HTR-8/SVneo (cell line): ENCODE measurements around the gene GALNT1.

Source experiments
- DNase-seq: peaks from one replicate; pipeline ENCODE4 v3.0.0; 2011; ENCODE audit warnings: low spot score, mixed read lengths; ENCODE audit not compliant: insufficient read length
- FAIRE-seq: peaks from 2 replicates; lab custom pipeline; 2011; peaks lifted over from hg19 to GRCh38; lab: Jason Lieb, UNC

The GALNT1 gene

DNA sequence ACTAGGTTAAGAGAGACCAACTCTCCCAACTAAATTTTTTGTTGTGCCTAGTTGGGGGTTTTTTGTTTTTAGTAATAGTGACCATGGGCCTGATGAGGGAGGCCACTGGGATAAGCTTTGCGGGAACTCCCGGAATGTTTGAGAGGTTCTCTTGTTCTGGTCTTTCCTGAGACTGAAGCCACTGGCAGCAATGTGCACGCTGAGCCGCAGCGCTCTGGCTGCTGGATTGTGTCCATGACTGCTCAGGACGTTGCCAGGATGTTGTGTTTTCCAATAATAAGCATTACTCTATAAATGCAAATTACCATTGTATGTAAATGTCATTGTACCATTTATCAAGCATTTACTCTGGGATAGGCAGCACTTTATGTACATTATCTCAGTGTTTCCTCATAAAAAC, 126.1 kb downstream of the GALNT1 start:
- no peak for FAIRE-seq
- DNase-seq, result no peak

DNA sequence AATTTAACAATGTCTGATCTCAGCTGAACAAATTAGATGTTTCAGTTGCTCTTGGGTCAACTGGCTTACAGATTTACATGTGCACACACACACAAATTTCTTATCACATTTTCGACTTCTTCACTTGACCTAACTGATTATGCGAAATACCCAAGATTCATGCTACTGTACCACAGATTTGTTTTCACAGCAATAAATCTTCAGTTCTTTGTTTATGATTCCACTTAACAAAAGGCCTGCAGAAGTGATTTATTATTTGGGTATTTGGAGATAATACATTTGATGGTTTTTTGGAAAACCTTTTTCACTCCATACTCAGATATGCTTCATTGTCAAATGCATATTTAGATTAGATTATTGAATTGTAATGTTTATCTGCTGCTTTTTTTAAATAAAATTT, 129.0 kb downstream of the GALNT1 start:
- FAIRE-seq, result no peak
- DNase-seq, result no peak

DNA sequence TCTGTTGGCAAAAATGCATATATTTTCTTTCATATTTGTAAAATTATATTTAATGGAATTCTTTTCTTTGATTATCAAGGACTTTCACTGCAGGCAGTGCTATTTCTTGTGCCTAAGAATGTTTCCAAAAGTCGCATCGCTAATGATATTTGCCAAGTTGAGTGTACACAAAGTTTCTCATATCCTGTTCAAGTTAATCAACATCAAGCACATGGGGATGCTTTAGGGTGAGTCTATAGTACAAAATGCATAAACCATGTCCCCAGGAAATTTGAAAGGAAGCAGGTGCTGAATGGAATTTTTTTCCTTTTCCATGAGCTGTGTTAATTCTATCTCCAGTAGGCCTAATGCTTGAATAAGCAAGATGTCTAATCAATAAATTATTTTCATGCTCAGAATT, 129.7 kb downstream of the GALNT1 start:
- DNase-seq, result no peak
- no peak for FAIRE-seq

DNA sequence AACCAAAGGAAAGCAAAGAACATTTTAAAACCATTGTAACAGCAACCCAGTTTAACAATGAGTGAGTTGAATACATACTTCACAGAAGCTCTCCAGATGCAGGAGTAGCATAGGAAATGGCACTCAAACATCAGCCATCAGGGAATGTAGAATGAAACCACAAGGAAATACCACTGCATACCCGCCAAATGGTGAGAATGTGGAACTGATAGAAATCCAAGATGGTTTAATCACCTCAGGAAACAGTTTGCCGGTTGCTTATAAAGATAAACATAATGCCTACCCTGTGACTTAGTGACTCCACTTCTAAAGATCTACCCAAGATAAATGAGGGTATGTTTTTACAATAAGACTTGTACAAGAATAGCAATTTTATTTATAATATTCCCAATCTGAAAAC, 132.0 kb downstream of the GALNT1 start:
- DNase-seq, result peak; percentile 0
- no peak for FAIRE-seq

DNA sequence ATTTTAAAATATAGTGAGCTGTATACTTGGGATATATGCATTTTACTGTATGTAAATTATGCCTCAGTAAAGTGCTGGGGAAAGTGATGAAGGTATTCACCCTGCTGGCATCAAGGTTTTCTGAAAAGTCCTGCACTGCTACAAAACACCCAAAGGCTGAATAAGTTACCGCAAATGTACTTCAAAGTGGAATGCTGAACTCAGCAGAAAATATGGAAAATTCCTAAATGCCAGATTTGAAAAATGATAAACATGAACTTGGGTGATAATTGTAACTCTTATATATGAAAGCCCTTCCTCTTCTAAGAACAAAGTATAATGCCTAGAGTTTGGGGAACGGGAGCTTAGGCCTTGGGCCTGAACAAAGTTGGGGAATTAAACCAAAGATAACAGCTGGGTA, 133.0 kb downstream of the GALNT1 start:
- DNase-seq (no peak), FAIRE-seq (no peak)

DNA sequence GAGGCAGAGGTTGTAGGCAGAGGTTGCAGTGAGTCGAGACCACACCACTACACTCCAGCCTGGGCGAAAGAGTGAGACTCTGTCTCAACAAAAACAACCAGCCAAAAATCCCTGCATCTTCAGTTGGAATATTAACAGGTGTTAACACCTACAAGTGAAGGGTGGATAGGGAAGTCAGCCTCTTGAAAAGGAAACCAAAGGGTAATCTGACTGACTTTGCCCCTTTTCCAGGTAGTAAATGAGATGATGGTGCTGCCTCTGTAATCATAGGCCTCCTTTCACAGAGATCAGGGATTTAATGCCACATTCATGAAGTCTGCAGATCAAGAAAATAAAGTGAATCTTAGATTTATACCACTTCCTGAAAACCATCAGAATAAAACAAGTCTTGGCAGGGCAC, 133.6 kb downstream of the GALNT1 start:
- DNase-seq (no peak), FAIRE-seq (no peak)

DNA sequence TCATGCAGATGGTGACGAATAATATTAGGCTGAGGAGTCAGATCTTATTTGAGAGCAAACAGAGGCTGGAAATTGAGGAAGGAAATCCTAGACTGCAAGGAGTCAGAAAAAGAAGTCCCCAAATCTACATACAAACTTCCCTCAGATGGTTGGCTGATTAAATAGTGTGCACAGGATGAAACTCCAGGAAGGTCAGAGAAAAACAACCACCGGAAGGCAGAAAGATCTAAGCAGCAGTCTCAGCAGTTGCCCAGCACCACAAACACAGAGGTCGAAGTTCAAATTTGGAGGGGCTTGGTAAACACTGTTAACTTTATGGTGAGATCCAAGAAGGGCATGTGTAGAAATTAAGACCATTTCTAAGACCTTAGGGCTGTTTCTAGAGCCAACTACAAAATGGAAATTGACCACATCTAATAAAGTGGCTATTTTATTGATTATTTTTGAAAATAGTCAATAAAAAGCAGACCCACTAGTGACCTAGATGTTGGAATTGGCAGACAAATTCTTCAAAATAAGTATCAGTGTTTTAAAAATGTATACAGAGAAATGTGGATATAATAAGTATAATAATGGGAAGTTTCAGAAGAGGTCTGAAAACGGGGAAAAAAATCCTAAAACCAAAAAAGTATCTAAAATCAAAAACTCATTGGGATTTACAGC, 134.8 kb downstream of the GALNT1 start:
- FAIRE-seq (no peak), DNase-seq (no peak)

DNA sequence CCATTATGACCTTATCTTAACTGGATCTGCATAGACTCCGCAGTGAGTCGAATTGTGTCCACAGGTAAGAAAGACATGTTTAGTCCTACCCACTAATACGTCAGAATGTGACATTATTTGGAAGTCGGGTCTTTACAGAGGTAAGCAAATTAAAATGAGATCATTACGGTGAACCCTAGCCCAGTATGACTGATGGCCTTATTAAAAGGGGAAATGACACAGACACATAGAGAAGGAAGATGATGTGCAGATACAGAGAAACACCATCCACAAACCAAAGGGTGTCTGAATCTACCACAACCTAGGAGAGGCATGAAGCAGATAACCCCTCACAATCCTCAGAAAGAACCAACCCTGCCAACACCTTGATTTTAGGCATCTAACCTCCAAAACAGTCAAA, 135.6 kb downstream of the GALNT1 start:
- DNase-seq, result no peak
- no peak for FAIRE-seq

DNA sequence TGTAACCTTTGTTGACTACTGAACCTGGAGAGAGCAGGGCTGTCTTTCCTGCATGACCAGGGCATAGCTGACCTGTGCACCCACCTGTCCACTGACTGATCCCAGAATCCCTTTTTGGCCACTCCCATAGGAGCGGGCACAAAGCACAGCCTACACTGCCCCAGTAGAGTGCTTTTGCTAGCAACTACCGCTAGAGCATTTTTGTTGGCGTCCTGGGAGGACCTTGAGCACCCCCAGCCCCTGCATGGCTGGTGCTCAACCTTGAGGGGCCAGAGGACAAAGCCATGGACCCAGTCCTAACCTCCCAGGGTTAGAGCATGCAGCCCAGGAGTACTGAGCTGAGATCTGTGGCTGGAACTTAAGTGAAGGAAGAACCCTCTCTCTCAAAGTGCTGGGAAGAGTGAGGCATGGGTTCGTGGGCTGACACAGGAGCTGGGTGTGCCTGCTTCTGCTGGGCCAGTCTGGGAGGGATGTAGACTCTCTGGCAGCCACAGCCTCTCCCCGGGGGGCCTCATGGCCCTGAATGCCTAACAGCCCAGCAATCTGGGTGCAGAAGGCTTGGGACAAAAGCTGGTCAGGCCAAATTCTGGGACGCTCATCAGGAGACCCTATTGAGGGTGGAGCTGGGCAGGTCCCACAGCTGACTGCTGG, 140.0 kb downstream of the GALNT1 start:
- FAIRE-seq (no peak), DNase-seq (no peak)

DNA sequence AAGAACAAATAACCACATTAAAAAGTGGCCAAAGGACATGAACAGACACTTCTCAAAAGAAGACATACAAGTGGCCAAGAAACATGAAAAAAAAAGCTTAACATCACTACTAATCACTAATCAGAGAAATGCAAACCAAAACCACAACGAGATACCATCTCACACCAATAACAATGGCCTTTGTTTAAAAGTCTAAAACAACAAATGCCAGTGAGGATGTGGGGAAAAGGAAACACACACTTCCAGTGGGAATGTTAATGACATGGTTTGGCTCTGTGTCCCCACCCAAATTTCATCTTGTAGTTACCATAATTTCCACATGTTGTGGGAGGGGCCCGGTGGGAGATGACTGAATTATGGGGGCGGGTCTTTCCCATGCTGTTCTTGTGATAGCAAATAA, 147.1 kb downstream of the GALNT1 start:
- FAIRE-seq (no peak), DNase-seq (no peak)

DNA sequence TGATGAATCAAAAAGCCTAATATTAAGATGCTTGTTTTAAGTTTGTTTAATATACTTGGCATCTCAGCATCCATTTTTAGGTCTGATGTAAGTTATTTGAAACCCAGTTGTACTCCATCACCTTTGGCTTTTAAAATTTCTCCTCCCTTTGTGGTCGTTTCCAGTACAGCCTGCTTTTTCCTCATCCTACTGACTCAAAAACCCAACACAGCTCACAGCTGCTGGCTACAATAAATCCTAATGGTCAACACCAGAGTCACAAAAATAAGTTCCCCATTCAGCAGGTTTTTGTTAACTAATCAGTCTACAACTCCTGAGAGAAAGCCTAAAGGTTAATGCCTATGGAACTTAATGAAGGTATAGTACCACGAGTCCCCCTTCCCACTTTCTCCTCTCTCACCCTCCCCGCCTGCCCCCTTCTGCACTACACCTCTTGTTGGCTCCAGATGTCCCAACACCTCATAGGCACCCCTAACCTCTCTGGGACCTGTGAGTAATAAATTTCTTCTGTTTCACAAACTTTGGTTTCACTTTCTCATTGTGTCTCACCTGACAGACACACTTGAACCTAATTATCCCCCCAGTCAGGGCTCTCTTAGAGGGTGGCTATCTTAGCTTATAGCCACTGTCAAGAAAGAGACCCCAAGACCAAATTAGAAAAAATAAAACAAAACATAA, 148.6 kb downstream of the GALNT1 start:
- DNase-seq (no peak), FAIRE-seq (no peak)

DNA sequence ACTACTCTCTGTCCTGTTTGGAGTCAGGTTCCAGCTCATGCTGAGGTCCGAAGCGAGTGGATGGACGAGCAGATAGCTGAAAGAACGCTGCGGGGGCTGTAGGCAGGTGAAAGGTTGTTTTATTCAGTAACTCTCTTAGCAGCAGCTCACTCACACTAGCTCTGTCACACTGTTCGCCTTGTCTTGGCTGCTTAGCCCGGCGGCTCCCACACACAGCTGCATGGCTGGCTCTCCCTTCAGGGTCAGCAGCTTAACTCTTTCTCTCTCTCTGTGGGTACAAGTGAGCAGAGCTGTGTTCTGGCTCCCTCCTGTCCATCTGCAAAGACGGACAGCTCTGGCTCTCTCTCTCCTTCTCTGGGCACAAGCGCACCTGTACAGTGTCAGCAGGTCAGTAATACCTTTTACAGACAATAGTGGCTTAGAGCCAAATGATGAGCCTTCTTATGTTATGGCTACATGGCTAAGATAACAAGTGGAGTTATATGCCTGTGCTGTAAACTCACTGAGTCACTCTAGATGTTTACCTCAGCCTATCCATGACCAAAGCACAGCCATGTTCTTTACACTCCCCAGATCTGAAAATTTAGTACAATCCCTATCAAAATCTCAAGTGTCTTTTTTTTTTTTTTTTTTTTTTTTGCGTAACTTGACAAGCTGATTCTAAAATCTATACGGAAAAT, 149.3 kb downstream of the GALNT1 start:
- no peak for DNase-seq
- FAIRE-seq, result no peak

DNA sequence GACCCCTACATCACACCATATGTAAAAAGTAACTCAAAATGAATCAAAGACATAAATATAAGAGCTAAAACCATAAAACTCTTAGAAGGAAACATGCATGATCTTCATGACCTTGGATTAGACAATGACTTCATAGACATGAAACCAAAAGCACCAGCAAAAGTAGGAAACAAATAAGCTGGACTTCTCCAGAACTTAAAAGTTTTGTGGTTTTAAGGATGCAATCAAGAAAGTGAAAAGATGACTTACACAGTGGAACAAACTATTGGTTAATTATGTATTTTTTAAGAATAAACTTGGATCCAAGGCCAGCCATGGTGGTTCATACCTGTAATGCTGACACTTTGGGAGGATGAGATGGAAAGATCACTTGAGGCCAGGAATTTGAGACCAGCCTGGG, 150.2 kb downstream of the GALNT1 start:
- FAIRE-seq (no peak), DNase-seq (no peak)

DNA sequence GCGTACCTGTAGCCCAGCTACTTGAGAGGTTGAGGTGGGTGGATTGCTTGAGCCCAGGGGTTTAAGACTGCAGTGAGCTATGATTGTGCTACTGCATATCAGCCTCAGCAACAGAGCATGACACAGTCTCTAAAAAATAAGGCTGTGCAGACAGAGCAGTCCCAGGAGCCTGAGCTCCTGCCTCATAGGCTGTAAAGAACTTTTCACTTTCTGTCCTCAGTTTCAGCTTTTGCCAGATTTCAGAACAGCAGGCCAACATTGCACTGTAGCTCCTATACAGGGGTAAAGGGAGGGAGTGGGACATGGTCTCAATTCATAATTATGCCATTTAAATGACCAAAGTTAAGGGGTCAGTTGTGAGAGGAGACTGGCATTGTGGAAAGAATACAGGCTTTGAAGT, 150.6 kb downstream of the GALNT1 start:
- DNase-seq, result no peak
- FAIRE-seq, result no peak

DNA sequence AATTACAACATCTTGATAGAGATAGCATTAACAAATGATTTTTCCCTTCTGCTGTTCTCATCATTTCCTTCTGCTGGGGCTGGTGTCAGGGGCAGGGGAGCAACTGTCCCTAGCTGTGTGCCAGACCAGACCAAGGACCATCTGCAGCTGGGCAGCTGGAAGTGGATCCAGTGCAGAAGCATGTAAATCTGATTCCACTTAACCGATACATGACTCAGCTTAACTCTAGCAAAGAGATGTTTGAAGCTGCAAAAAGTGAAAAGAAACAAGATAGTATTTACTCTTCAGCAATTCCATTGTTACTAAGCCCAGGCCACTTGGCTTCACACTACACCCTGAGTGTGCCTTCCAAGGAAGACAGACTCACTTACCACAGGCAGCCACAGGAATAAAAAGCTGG, 151.1 kb downstream of the GALNT1 start:
- DNase-seq, result no peak
- no peak for FAIRE-seq

DNA sequence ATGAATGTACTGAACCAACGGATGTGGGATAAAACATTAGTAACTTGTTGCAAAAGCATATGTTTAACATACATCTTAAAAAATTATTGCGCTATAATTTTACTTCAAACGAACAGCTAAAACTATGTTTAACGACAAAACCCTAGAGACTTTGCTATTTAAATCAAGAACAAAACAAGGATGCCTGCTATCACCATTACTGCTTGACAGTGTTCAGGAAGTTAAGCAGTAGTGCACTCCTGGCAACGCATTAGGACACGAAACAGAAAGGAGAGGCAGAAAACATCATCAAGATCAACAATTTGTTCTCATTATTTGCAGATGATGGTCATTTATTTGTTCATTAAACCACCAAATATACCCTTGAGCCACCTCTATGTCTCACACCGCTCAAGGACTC, 151.9 kb downstream of the GALNT1 start:
- FAIRE-seq (no peak), DNase-seq (no peak)

DNA sequence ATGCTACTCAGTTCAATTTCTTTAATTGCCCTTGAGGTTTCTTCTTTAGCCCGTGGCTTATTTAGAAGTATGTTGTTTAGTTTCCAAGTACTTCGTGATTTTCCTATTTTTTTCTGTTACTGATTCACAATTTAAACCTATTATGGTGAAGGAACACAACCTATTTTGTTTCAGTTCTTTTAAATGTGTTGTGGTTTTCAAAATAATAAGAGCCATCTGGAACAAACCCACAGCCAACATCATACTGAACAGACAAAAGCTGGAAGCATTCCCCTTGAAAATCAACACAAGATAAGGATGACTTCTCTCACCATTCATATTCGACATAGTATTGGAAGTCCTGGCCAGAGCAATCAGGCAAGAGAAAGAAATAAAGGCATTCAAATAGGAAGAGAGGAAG, 155.2 kb downstream of the GALNT1 start:
- DNase-seq (no peak), FAIRE-seq (no peak)

DNA sequence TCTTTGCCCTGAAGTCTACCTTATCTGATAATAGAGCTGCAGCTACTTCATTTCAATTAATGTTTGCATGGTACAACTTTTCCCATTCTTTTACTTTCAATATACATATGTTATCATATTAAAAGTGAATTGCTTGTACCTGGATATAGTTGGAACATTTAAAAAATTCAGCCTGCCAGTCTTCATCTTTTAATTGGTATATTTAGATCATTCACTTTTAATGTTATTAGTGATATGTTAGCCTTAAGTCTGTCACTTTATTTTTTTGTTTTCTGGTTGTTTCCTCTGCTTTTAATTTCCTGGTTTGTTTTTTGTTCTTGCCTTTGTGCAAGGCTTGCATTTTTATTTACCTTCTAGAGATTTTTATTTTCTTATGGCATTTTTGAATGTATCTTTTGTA, 158.2 kb downstream of the GALNT1 start:
- no peak for FAIRE-seq

DNA sequence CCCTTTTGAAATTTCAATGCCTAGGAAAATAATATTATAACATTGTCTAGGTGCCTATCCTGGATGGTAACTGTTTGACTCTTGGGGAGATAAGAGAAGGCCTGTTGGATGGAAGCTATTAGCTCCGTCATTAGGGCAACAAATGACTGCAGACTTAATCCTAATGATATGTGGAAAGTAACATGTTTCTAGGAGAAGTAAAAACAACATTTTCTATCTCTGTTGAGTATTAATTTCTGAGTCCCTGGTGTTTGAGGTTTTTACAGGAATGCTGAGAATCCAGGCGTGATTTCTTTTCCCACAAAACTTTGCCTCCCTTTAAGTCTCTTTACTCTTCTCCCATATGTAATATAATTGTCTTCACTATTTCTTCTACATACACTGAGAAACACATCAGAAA, 159.1 kb downstream of the GALNT1 start:
- no peak for DNase-seq

More for the DNA sequence above, 158.2 kb downstream of the GALNT1 start:
- no peak for DNase-seq

DNA sequence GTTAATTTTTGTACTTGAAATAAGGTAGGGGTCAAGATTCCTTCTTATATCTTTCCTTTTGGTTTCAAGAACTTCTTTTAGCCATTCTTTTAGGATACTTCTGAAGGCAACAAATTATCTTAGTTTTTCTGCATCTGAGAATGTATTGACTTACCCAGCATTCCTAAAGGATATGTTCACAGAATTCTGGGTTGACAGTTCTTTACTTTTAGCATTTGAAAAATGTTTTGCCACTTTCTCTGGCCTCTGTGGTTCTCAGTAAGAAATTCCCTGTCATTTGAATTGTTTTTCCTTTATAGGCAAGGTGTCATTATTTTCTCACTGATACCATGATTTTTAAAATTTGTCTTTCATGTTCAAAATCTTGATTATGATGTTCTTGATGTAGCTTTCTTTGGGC, 162.4 kb downstream of the GALNT1 start:
- FAIRE-seq (no peak), DNase-seq (no peak)

More for the DNA sequence above, 159.1 kb downstream of the GALNT1 start:
- FAIRE-seq, result no peak

DNA sequence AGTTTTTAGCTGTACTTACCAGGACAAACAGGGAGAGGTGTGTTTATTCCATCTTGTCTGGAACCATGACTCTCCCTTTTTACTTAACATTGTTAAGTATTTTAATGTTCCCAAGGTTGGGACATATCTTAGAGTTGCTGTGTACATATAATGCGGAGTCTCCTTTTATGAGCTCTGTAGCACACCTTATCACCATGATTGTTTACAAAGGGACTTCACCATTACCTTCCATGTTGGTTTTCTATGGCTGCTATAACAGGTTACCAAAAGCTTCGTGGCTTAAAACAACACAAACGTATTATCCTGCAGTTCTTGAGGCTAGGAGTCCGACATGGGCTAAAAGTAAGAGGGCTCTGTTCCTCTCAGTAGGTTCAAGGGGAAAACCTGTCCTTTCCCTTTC, 164.3 kb downstream of the GALNT1 start:
- FAIRE-seq (no peak), DNase-seq (no peak)
